Breast epithelium (tissue), 3 donors: ENCODE measurements around the gene MBIP.

ENCODE experiments used
- CTCF ChIP-seq, 3 donors: fragments of 450-650 bp; IDR thresholded peaks; one replicate each; pipeline ENCODE4 v1.5.1; 2016 to 2017; ENCODE audit warnings: antibody characterized with exemption in 3 of 3, mild to moderate bottlenecking in 3 of 3, moderate library complexity in 3 of 3
- POLR2A ChIP-seq: fragments of 450-650 bp; IDR thresholded peaks from one replicate; pipeline ENCODE4 v1.6.1; 2016; ENCODE audit warnings: antibody characterized with exemption, mild to moderate bottlenecking, moderate library complexity
- POLR2AphosphoS5 ChIP-seq, 3 donors: sonication (generic); formaldehyde crosslinking; IDR thresholded peaks; one replicate each; pipeline ENCODE4 v1.6.1; 2017; ENCODE audit warnings: antibody characterized with exemption in 3 of 3

- TF ChIP-seq POLR2A (no peak), CTCF (IDR thresholded peaks at IDR 0.05) (no peak), POLR2AphosphoS5 (IDR thresholded peaks at IDR 0.05) (no peak)
Measured at GRCh38 chr14:36313898-36314297, 6.5 kb downstream of the MBIP start.
